Spinal cord (tissue), 10 donors: ENCODE results near the gene CMSS1. TPM values are rescaled to one million over a fixed set of nuclear protein-coding genes. Genes with fewer than 3 reads are reported as not detected.

ENCODE experiments used
- DNase-seq, 6 donors: peaks; one replicate each; pipeline versions ENCODE4 v3.0.0 to v3.0.0-alpha.2; 2013 to 2015; ENCODE audit warnings: low spot score in 6 of 6, low read depth in 4 of 6
- H3K27ac ChIP-seq: one replicate; pipeline ENCODE4 v1.5.1; 2013; ENCODE audit warnings: low read depth, low read length, control low read depth
- H3K27me3 ChIP-seq: one replicate; pipeline ENCODE4 v1.6.1; 2013; ENCODE audit warnings: low read length; ENCODE audit not compliant: control insufficient read depth, insufficient read depth
- H3K36me3 ChIP-seq: one replicate; pipeline ENCODE4 v1.6.1; 2013; ENCODE audit warnings: low read length; ENCODE audit not compliant: control insufficient read depth, insufficient read depth
- H3K4me1 ChIP-seq: one replicate; pipeline ENCODE4 v1.6.1; 2013; ENCODE audit warnings: low read length; ENCODE audit not compliant: control insufficient read depth, insufficient read depth
- H3K4me3 ChIP-seq: one replicate; pipeline ENCODE4 v1.5.1; 2013; ENCODE audit warnings: low read depth, low read length, control low read depth
- H3K9me3 ChIP-seq: one replicate; pipeline ENCODE4 v1.6.1; 2013; ENCODE audit warnings: low read length; ENCODE audit not compliant: control insufficient read depth, insufficient read depth
- WGBS: methylation state at CpG from one replicate; pipeline ENCODE4 v1.1.5; 2013; ENCODE audit warnings: missing lambda C conversion rate; ENCODE audit not compliant: insufficient coverage; 5-methylcytosine and 5-hydroxymethylcytosine counted together
- polyA plus RNA-seq, 2 donors: library from polyadenylated mRNA; unstranded; fragments of 120-200 nt; gene quantifications; one replicate each; pipeline ENCODE4 v1.2.1, GENCODE V29; 2013; ENCODE audit not compliant: insufficient read length in 2 of 2
- total RNA-seq, 2 donors: library from RNA; depleted of rRNA in 1 of 2; stranded (reverse); fragments of 120-200 nt in 1 of 2; fragments of >200 nt in 1 of 2; gene quantifications; one replicate each; pipeline versions ENCODE4 v1.2.3 to v1.2.4, GENCODE V29; 2013 to 2014
- donor health status: healthy.

The CMSS1 gene
- total and polyA plus RNA-seq, 4 donors = 19.9 to 50.4 (median 36.3) TPM

DNA sequence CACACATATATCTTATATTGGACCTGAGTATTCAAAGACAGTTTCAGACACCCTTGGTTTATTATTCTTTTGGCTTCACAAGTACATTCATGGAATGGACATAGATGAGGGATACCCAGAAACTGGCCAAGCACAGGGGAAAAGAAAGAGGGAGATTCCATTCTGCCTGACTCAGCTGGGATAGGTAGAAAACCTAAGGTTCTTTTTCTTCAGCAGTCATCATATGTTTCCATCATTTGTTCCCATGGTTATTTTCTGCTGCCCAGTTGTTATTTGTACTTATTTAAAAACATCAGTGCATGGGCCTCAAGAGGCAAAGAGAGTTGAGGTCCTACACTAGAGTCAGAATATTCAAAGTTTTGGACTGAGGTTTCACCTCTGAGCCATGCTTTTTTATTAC is 204.8 kb downstream of the CMSS1 start:
- Histone ChIP-seq H3K4me1 (no peaks in the 10 kb centered on the region), H3K9me3 (no peaks in the 10 kb centered on the region), H3K4me3 (no peak overlapping the region), H3K36me3 (no peaks in the 10 kb centered on the region), H3K27ac (no peak overlapping the region), H3K27me3 (no peaks in the 10 kb centered on the region)
- no peak for DNase-seq

- WGBS = 39% methylated on average over 4 of the region's 5 CpGs
- Histone ChIP-seq H3K4me3 (no peak overlapping the region), H3K27ac (no peak overlapping the region), H3K9me3 (no peaks in the 10 kb centered on the region), H3K4me1 (no peaks in the 10 kb centered on the region), H3K27me3 (no peaks in the 10 kb centered on the region), H3K36me3 (no peaks in the 10 kb centered on the region)
- peak in 1 of 6 donors; percentile 87 for DNase-seq
These were observed 205.5 kb downstream of the CMSS1 start for GRCh38 chr3:100023150-100023549.

GRCh38 chr3:100023595-100023994 is 205.9 kb downstream of the CMSS1 start:
- no peaks in the 10 kb centered on the region for H3K27me3 ChIP-seq
- no peaks in the 10 kb centered on the region for H3K9me3 ChIP-seq
- H3K4me1 ChIP-seq = no peaks in the 10 kb centered on the region
- H3K27ac ChIP-seq = no peak overlapping the region
- DNase-seq = no peak
- H3K4me3 ChIP-seq = no peak overlapping the region
- no CpG with 5 or more reads among the region's 1 CpG for WGBS
- no peaks in the 10 kb centered on the region for H3K36me3 ChIP-seq

- 100% methylated on average over 1 of the region's 7 CpGs for WGBS
- Histone ChIP-seq H3K36me3 (no peaks in the 10 kb centered on the region), H3K27me3 (no peaks in the 10 kb centered on the region), H3K4me3 (no peak overlapping the region), H3K4me1 (no peaks in the 10 kb centered on the region), H3K27ac (no peak overlapping the region), H3K9me3 (no peaks in the 10 kb centered on the region)
- DNase-seq = no peak
These were observed 207.1 kb downstream of the CMSS1 start for GRCh38 chr3:100024520-100025303.

DNA sequence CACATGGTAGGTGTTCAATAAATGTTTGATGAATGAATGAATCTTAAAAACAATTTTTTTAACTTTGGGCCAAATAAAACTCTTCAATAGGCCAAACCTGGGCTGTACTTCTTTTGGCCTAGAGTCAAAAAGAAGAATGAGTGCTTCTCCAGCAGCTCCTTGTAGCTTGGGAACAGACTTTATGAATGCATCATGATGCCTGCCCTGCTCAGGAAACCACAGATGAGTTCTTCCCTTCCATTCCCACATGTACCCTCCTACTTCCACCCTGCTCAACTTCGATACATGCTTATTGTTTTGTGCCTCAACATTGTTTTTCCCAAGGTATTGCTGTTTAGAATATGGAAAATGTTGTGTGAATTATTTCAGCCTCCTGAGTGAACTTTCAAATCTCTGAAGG is 209.7 kb downstream of the CMSS1 start:
- no peak overlapping the region for H3K4me3 ChIP-seq
- H3K27ac ChIP-seq = no peak overlapping the region
- no peaks in the 10 kb centered on the region for H3K4me1 ChIP-seq
- no peaks in the 10 kb centered on the region for H3K36me3 ChIP-seq
- no peak for DNase-seq
- no peaks in the 10 kb centered on the region for H3K9me3 ChIP-seq
- WGBS = no CpG with 5 or more reads among the region's 1 CpG
- H3K27me3 ChIP-seq = no peaks in the 10 kb centered on the region

- Histone ChIP-seq H3K4me3 (no peak overlapping the region), H3K36me3 (no peaks in the 10 kb centered on the region), H3K27ac (no peak overlapping the region), H3K4me1 (no peaks in the 10 kb centered on the region), H3K9me3 (no peaks in the 10 kb centered on the region), H3K27me3 (no peaks in the 10 kb centered on the region)
- WGBS = no CpG with 5 or more reads among the region's 1 CpG
- DNase-seq = no peak
These were observed 211.4 kb downstream of the CMSS1 start for GRCh38 chr3:100029052-100029451.

GRCh38 chr3:100029689-100030088 is 212.0 kb downstream of the CMSS1 start:
- WGBS = no CpG with 5 or more reads among the region's 2 CpGs
- no peak overlapping the region for H3K27ac ChIP-seq

GRCh38 chr3:100030346-100030745 is 212.7 kb downstream of the CMSS1 start:
- no peaks in the 10 kb centered on the region for H3K4me1 ChIP-seq
- no peaks in the 10 kb centered on the region for H3K36me3 ChIP-seq
- H3K4me3 ChIP-seq = no peak overlapping the region
- H3K9me3 ChIP-seq = no peaks in the 10 kb centered on the region
- no CpG with 5 or more reads among the region's 3 CpGs for WGBS
- H3K27me3 ChIP-seq = no peaks in the 10 kb centered on the region
- DNase-seq = no peak
- H3K27ac ChIP-seq = no peak overlapping the region

More at GRCh38 chr3:100029689-100030088, 212.0 kb downstream of the CMSS1 start:
- Histone ChIP-seq H3K4me3 (no peak overlapping the region), H3K36me3 (no peaks in the 10 kb centered on the region), H3K4me1 (no peaks in the 10 kb centered on the region), H3K9me3 (no peaks in the 10 kb centered on the region), H3K27me3 (no peaks in the 10 kb centered on the region)
- no peak for DNase-seq

DNA sequence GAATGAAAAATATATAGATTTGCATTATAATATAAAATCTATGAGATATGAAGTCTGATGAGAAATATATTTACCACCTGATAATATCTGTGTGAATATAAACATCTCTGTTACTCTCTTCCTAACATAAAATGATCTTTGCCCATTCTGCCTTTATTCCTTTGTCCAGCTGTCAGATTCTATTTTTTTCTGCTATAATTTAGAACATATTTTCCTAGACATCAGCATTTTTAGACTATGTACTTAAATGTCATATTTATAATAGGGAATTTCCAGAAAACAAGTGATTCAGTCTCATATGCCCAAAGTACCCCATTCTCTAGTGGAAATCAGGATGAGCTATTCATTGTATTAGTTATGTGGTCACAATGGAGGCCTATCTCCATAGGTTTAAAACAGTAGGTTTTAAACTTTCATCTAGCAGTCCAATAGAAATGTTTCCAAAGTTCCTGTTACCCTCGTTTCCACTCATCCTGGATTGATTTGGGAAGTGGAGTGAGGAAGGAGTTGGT is 213.3 kb downstream of the CMSS1 start:
- no peak for DNase-seq
- no peak overlapping the region for H3K27ac ChIP-seq
- no peaks in the 10 kb centered on the region for H3K36me3 ChIP-seq
- H3K9me3 ChIP-seq = no peaks in the 10 kb centered on the region
- no peak overlapping the region for H3K4me3 ChIP-seq
- H3K27me3 ChIP-seq = no peaks in the 10 kb centered on the region
- H3K4me1 ChIP-seq = no peaks in the 10 kb centered on the region
- WGBS = no CpG with 5 or more reads among the region's 1 CpG

- no peaks in the 10 kb centered on the region for H3K4me1 ChIP-seq
- H3K27me3 ChIP-seq = no peaks in the 10 kb centered on the region
- no peak overlapping the region for H3K4me3 ChIP-seq
- H3K36me3 ChIP-seq = no peaks in the 10 kb centered on the region
- WGBS = 92% methylated on average over 2 of the region's 5 CpGs
- no peaks in the 10 kb centered on the region for H3K9me3 ChIP-seq
- no peak overlapping the region for H3K27ac ChIP-seq
- DNase-seq = peak in 2 of 6 donors; percentile 35 to 79
These were observed 214.6 kb downstream of the CMSS1 start for GRCh38 chr3:100032243-100032642.
